GM12878 (cell line): ENCODE data around the gene PAPPA. TPM values are rescaled to one million over a fixed set of nuclear protein-coding genes. Genes with fewer than 3 reads are reported as not detected.
A peak's percentile ranks its signal among the peaks of the same experiment; 100 is the strongest.

Source experiments
- ATF7 ChIP-seq: fragments of 450-650 bp; IDR thresholded peaks from 2 replicates; pipeline ENCODE4 v1.6.1; 2016; ENCODE audit warnings: low read depth, mild to moderate bottlenecking
- BCLAF1 ChIP-seq: fragments of 450-650 bp; IDR thresholded peaks from 2 replicates; pipeline ENCODE4 v1.6.1; 2017; ENCODE audit warnings: antibody characterized with exemption, mild to moderate bottlenecking, moderate library complexity
- E2F4 ChIP-seq: IDR thresholded peaks from 2 replicates; pipeline ENCODE4 v1.6.1; 2012; ENCODE audit warnings: low read depth, low read length, improper control_type of control experiment
- EP300 ChIP-seq, 2 experiments: fragments of 150-350 bp in 1 of 2; IDR thresholded peaks; 2 replicates each; pipeline ENCODE4 v1.6.1; 2011 to 2012; ENCODE audit warnings: low read depth in 2 of 2, low read length in 2 of 2, borderline replicate concordance in 1 of 2, improper control_type of control experiment in 1 of 2, inconsistent platforms in 1 of 2; ENCODE audit not compliant: control insufficient read depth in 1 of 2
- IRF4 ChIP-seq: IDR thresholded peaks from 2 replicates; pipeline ENCODE4 v1.6.1; 2011; ENCODE audit warnings: low read depth, low read length
- IRF5 ChIP-seq: fragments of 450-650 bp; IDR thresholded peaks from 2 replicates; pipeline ENCODE4 v1.6.1; 2017; ENCODE audit warnings: borderline replicate concordance
- JUND ChIP-seq: IDR thresholded peaks from 2 replicates; pipeline ENCODE4 v1.6.1; 2012; ENCODE audit warnings: low read depth, mild to moderate bottlenecking, low read length, improper control_type of control experiment, moderate library complexity
- LARP7 ChIP-seq: fragments of 450-650 bp; IDR thresholded peaks from 2 replicates; pipeline ENCODE4 v1.6.1; 2017; ENCODE audit warnings: mild to moderate bottlenecking
- MYC ChIP-seq: IDR thresholded peaks from 2 replicates; pipeline ENCODE4 v1.6.1; 2011; ENCODE audit warnings: mild to moderate bottlenecking, low read length, moderate library complexity, inconsistent platforms; ENCODE audit not compliant: insufficient read depth, insufficient replicate concordance, insufficient read length, severe bottlenecking
- PRDM15 ChIP-seq: fragments of 450-650 bp; formaldehyde crosslinking; IDR thresholded peaks from 2 replicates; pipeline ENCODE4 v1.4.0; 2020; ENCODE audit warnings: mild to moderate bottlenecking, moderate library complexity
- STAT1 ChIP-seq: fragments of 450-650 bp; conservative IDR thresholded peaks from 2 replicates; pipeline ENCODE4 v1.6.1; 2014; ENCODE audit warnings: antibody characterized with exemption, mild to moderate bottlenecking
- ZBTB11 ChIP-seq: fragments of 450-650 bp; formaldehyde crosslinking; IDR thresholded peaks from 2 replicates; pipeline ENCODE4 v1.5.0; 2022; ENCODE audit warnings: mild to moderate bottlenecking, missing genetic modification characterization
- ZNF24 ChIP-seq: fragments of 450-650 bp; IDR thresholded peaks from 2 replicates; pipeline ENCODE4 v1.6.1; 2017; ENCODE audit warnings: antibody characterized with exemption, mild to moderate bottlenecking
- ZNF274 ChIP-seq: IDR thresholded peaks from one replicate; pipeline ENCODE4 v1.8.0; 2011; ENCODE audit not compliant: insufficient read length, insufficient read depth
- ZNF384 ChIP-seq: IDR thresholded peaks from 2 replicates; pipeline ENCODE4 v1.6.1; 2012; ENCODE audit warnings: low read depth, mild to moderate bottlenecking, low read length, improper control_type of control experiment, borderline replicate concordance
- polyA plus RNA-seq, 11 experiments: library from polyadenylated mRNA; depleted of rRNA in 4 of 11; unstranded in 6 of 11; stranded (reverse) in 5 of 11; fragments of >200 nt; fragmentation: Nextera tagmentation in 4 of 11; fragmentation: Illumina TruSeq in 1 of 11; extraction: Ambion mirVana in 4 of 11; extraction: Trizol in 1 of 11; gene quantifications; 1 replicate in 1 of 11; 2 replicates in 10 of 11; pipeline versions ENCODE4 v1.2.1 to v1.2.3, GENCODE V29; 2011 to 2016; ENCODE audit warnings: inconsistent platforms in 2 of 11, missing spikeins in 2 of 11, low read depth in 1 of 11
- total RNA-seq, 4 experiments: library from RNA; depleted of rRNA in 3 of 4; stranded (reverse); fragments of >200 nt in 3 of 4; fragmentation: Illumina TruSeq in 1 of 4; extraction: Trizol in 1 of 4; gene quantifications; 2 replicates each; pipeline versions ENCODE4 v1.2.1 to v1.2.3, GENCODE V29; 2013 to 2021

Gene PAPPA
- total and polyA plus RNA-seq, 10 of the 15 experiments (the other 5 are each of a cell fraction or from before 2014, with no cell fraction given), result under 0.01 to 0.19 (median 0.02) TPM; not detected in 4

GRCh38 chr9:116450378-116451139, 297.0 kb downstream of the PAPPA start (continued):
- no peak for TF ChIP-seq BCLAF1
- TF ChIP-seq PRDM15 (CRISPR knock-in tag), result no peak
- no peak for TF ChIP-seq IRF5
- TF ChIP-seq EP300 (IDR thresholded peaks at IDR 0.05; ENCODE audit: borderline replicate concordance in 1 of 2, control insufficient read depth in 1 of 2, low read depth in 2 of 2, low read length in 2 of 2), result 0 out of 4 replicates have a peak, but pooled peaks of 1 of the 2 experiments have one; percentile 24
- no peak for TF ChIP-seq MYC
- TF ChIP-seq STAT1, result no peak
- no peak for TF ChIP-seq ATF7
- no peak for TF ChIP-seq ZBTB11 (CRISPR knock-in tag)
- TF ChIP-seq ZNF24, result no peak
- TF ChIP-seq ZNF274, result no peak
- TF ChIP-seq IRF4, result no peak
- TF ChIP-seq E2F4, result no peak
- no peak for TF ChIP-seq ZNF384
- TF ChIP-seq LARP7, result no peak
- 0 out of 2 replicates have a peak, but pooled peaks have one; percentile 14 for TF ChIP-seq JUND
